GM12878 (cell line): ENCODE results near the gene TMSB10. TPM values are rescaled to one million over a fixed set of nuclear protein-coding genes. Genes with fewer than 3 reads are reported as not detected.

Source experiments
- ATAC-seq: fragments of 200-7000 bp; cut with Tn5 transposase; 3 replicates; pipeline ENCODE4 v1.9.1; 2020; ENCODE audit warnings: mild to moderate bottlenecking, moderate library complexity
- BruUV-seq: library from RNA; stranded (reverse); fragments of 400-500 nt; replicated peaks from 2 replicates; lab custom pipeline; 2021; lab: Mats Ljungman, UMichigan
- CTCF ChIA-PET: fragments of 300-600 bp; sonication (Branson Sonifier 250); formaldehyde crosslinking; extraction: SDS; loops from one replicate; lab custom pipeline; 2021; ENCODE audit warnings: inconsistent platforms; lab: Yijun Ruan, JAX
- POLR2A ChIA-PET: fragments of 350-600 bp; formaldehyde crosslinking; extraction: SDS; loops from one replicate; lab custom pipeline; 2021; ENCODE audit warnings: inconsistent platforms; lab: Charles Lee
- RAD21 ChIA-PET: fragments of 300-600 bp; sonication (Branson Sonifier 250); formaldehyde crosslinking; loops from one replicate; lab custom pipeline; 2023; ENCODE audit warnings: antibody characterized with exemption; ENCODE audit not compliant: unreplicated experiment; lab: Charles Lee
- SMC1A ChIA-PET: fragments of 300-600 bp; sonication (Branson Sonifier 250); formaldehyde crosslinking; loops from one replicate; lab custom pipeline; 2023; ENCODE audit not compliant: unreplicated experiment, uncharacterized antibody; lab: Charles Lee
- DNase-seq: peaks from one replicate; pipeline ENCODE4 v3.0.0-alpha.2; 2011; ENCODE audit warnings: low read depth, low spot score
- FAIRE-seq: peaks from 3 replicates; lab custom pipeline; 2011; peaks lifted over from hg19 to GRCh38; lab: Jason Lieb, UNC
- H2AFZ ChIP-seq: 2 replicates; pipeline ENCODE4 v1.6.0; 2011; ENCODE audit warnings: low read depth, low read length, control low read depth; ENCODE audit not compliant: control insufficient read depth
- H3K27ac ChIP-seq: 2 replicates; pipeline ENCODE4 v1.5.1; 2011; ENCODE audit warnings: control low read depth; ENCODE audit not compliant: control insufficient read depth, insufficient read depth
- H3K27me3 ChIP-seq, 2 experiments: replicated peaks in 1 of 2; 2 replicates each; pipeline versions ENCODE4 v1.6.0 to v1.6.1; 2011; ENCODE audit warnings: low read length in 1 of 2; ENCODE audit not compliant: control insufficient read depth in 2 of 2, insufficient read depth in 2 of 2
- H3K36me3 ChIP-seq, 2 experiments: 2 replicates each; pipeline ENCODE4 v1.5.1; 2011; ENCODE audit warnings: low read length in 1 of 2; ENCODE audit not compliant: control insufficient read depth in 2 of 2, insufficient read depth in 2 of 2
- H3K4me1 ChIP-seq: 2 replicates; pipeline ENCODE4 v1.6.1; 2011; ENCODE audit warnings: mild to moderate bottlenecking, low read length, moderate library complexity, mixed read lengths; ENCODE audit not compliant: control insufficient read depth, insufficient read depth
- H3K4me2 ChIP-seq: 2 replicates; pipeline ENCODE4 v1.6.0; 2011; ENCODE audit warnings: control low read depth; ENCODE audit not compliant: control insufficient read depth, insufficient read depth
- H3K4me3 ChIP-seq: fragments of 200-600 bp; sonication (generic); 2 replicates; pipeline ENCODE4 v1.5.1; 2016
- H3K79me2 ChIP-seq: 2 replicates; pipeline ENCODE4 v1.6.0; 2011; ENCODE audit warnings: low read length; ENCODE audit not compliant: control insufficient read depth, insufficient read depth
- H3K9ac ChIP-seq: 2 replicates; pipeline ENCODE4 v1.8.0; 2011; ENCODE audit warnings: low read length, control low read depth, mixed read lengths; ENCODE audit not compliant: control insufficient read depth, insufficient read depth
- H3K9me3 ChIP-seq: replicated peaks from 3 replicates; pipeline ENCODE4 v1.5.1; 2011; ENCODE audit warnings: mild to moderate bottlenecking, low read length; ENCODE audit not compliant: control insufficient read depth, insufficient read depth
- H4K20me1 ChIP-seq: 2 replicates; pipeline ENCODE4 v1.6.0; 2011; ENCODE audit not compliant: control insufficient read depth, insufficient read depth
- ATF7 ChIP-seq: fragments of 450-650 bp; IDR thresholded peaks from 2 replicates; pipeline ENCODE4 v1.6.1; 2016; ENCODE audit warnings: low read depth, mild to moderate bottlenecking
- BHLHE40 ChIP-seq, 2 experiments: fragments of 450-650 bp in 1 of 2; IDR thresholded peaks; 2 replicates each; pipeline ENCODE4 v1.6.1; 2011 to 2017; ENCODE audit warnings: low read depth in 2 of 2, borderline replicate concordance in 1 of 2, improper control_type of control experiment in 1 of 2, low read length in 1 of 2, mild to moderate bottlenecking in 1 of 2
- CEBPB ChIP-seq, 2 experiments: fragments of 150-350 bp in 1 of 2; IDR thresholded peaks; 2 replicates each; pipeline ENCODE4 v1.6.1; 2012 to 2014; ENCODE audit warnings: low read depth in 2 of 2, low read length in 2 of 2, borderline replicate concordance in 1 of 2, inconsistent platforms in 1 of 2
- CHD4 ChIP-seq: fragments of 200-600 bp; sonication (generic); IDR thresholded peaks from 2 replicates; pipeline ENCODE4 v1.6.1; 2016; ENCODE audit warnings: mild to moderate bottlenecking
- EP300 ChIP-seq, 2 experiments: fragments of 150-350 bp in 1 of 2; IDR thresholded peaks; 2 replicates each; pipeline ENCODE4 v1.6.1; 2011 to 2012; ENCODE audit warnings: low read depth in 2 of 2, low read length in 2 of 2, borderline replicate concordance in 1 of 2, improper control_type of control experiment in 1 of 2, inconsistent platforms in 1 of 2; ENCODE audit not compliant: control insufficient read depth in 1 of 2
- ETV6 ChIP-seq, 2 experiments: fragments of 450-650 bp in 1 of 2; IDR thresholded peaks in 1 of 2; conservative IDR thresholded peaks in 1 of 2; 2 replicates each; pipeline ENCODE4 v1.6.1; 2014; ENCODE audit warnings: antibody characterized with exemption in 1 of 2, borderline replicate concordance in 1 of 2, low read depth in 1 of 2, mild to moderate bottlenecking in 1 of 2, moderate library complexity in 1 of 2
- GATAD2B ChIP-seq: fragments of 450-650 bp; conservative IDR thresholded peaks from 2 replicates; pipeline ENCODE4 v1.6.1; 2017; ENCODE audit warnings: low read depth, mild to moderate bottlenecking, moderate library complexity
- NR2F1 ChIP-seq: fragments of 450-650 bp; conservative IDR thresholded peaks from 2 replicates; pipeline ENCODE4 v1.6.1; 2017; ENCODE audit warnings: mild to moderate bottlenecking
- POLR2A ChIP-seq: IDR thresholded peaks from 2 replicates; pipeline ENCODE4 v1.6.1; 2011; ENCODE audit warnings: low read depth, mild to moderate bottlenecking, low read length
- POLR2AphosphoS5 ChIP-seq: IDR thresholded peaks from 2 replicates; pipeline ENCODE4 v1.6.1; 2011; ENCODE audit warnings: mild to moderate bottlenecking, low read length, inconsistent platforms
- RAD21 ChIP-seq: IDR thresholded peaks from 2 replicates; pipeline ENCODE4 v1.6.1; 2011; ENCODE audit warnings: mild to moderate bottlenecking, low read depth, low read length, moderate library complexity; ENCODE audit not compliant: insufficient read depth
- SREBF1 ChIP-seq: IDR thresholded peaks from 2 replicates; pipeline ENCODE4 v1.6.1; 2012; ENCODE audit warnings: mild to moderate bottlenecking, low read length
- TBL1XR1 ChIP-seq: IDR thresholded peaks from 2 replicates; pipeline ENCODE4 v1.6.1; 2012; ENCODE audit warnings: low read depth, low read length, improper control_type of control experiment
- WRNIP1 ChIP-seq: IDR thresholded peaks from 2 replicates; pipeline ENCODE4 v1.6.1; 2011; ENCODE audit warnings: low read depth, low read length, improper control_type of control experiment, borderline replicate concordance
- WGBS: methylation state at CpG from one replicate; pipeline ENCODE4 v1.1.6; 2016; ENCODE audit warnings: low lambda C conversion rate; ENCODE audit not compliant: insufficient replicate concordance, insufficient coverage; ENCODE audit errors: missing lambda C conversion rate; 5-methylcytosine and 5-hydroxymethylcytosine counted together
- in situ Hi-C: fragments of 300-500 bp; cut with MboI; formaldehyde crosslinking; loops from 9 replicates; pipeline ENCODE4 v1.14.3; 2018; ENCODE audit warnings: mixed read lengths
- intact Hi-C: fragments of 100-400 bp; cut with micrococcal nuclease; formaldehyde crosslinking; loops from one replicate; pipeline ENCODE4 v1.14.2; 2022; ENCODE audit not compliant: unreplicated experiment
- polyA plus RNA-seq, 11 experiments: library from polyadenylated mRNA; depleted of rRNA in 4 of 11; unstranded in 6 of 11; stranded (reverse) in 5 of 11; fragments of >200 nt; fragmentation: Nextera tagmentation in 4 of 11; fragmentation: Illumina TruSeq in 1 of 11; extraction: Ambion mirVana in 4 of 11; extraction: Trizol in 1 of 11; gene quantifications; 1 replicate in 1 of 11; 2 replicates in 10 of 11; pipeline versions ENCODE4 v1.2.1 to v1.2.3, GENCODE V29; 2011 to 2016; ENCODE audit warnings: inconsistent platforms in 2 of 11, missing spikeins in 2 of 11, low read depth in 1 of 11
- total RNA-seq, 4 experiments: library from RNA; depleted of rRNA in 3 of 4; stranded (reverse); fragments of >200 nt in 3 of 4; fragmentation: Illumina TruSeq in 1 of 4; extraction: Trizol in 1 of 4; gene quantifications; 2 replicates each; pipeline versions ENCODE4 v1.2.1 to v1.2.3, GENCODE V29; 2013 to 2021
- TF ChIP-seq, protein P1 (sequence below): fragments of 450-650 bp; IDR thresholded peaks from 2 replicates; pipeline ENCODE4 v1.6.1; 2016; ENCODE audit warnings: mild to moderate bottlenecking
- TF ChIP-seq, protein P2 (sequence below): fragments of 150-350 bp; IDR thresholded peaks from 2 replicates; pipeline ENCODE4 v1.6.1; 2016; ENCODE audit warnings: low read depth, low read length

The TMSB10 gene
- total and polyA plus RNA-seq, 10 of the 15 experiments (the other 5 are each of a cell fraction or from before 2014, with no cell fraction given) = 1,406 to 4,860 (median 3,381) TPM

DNA sequence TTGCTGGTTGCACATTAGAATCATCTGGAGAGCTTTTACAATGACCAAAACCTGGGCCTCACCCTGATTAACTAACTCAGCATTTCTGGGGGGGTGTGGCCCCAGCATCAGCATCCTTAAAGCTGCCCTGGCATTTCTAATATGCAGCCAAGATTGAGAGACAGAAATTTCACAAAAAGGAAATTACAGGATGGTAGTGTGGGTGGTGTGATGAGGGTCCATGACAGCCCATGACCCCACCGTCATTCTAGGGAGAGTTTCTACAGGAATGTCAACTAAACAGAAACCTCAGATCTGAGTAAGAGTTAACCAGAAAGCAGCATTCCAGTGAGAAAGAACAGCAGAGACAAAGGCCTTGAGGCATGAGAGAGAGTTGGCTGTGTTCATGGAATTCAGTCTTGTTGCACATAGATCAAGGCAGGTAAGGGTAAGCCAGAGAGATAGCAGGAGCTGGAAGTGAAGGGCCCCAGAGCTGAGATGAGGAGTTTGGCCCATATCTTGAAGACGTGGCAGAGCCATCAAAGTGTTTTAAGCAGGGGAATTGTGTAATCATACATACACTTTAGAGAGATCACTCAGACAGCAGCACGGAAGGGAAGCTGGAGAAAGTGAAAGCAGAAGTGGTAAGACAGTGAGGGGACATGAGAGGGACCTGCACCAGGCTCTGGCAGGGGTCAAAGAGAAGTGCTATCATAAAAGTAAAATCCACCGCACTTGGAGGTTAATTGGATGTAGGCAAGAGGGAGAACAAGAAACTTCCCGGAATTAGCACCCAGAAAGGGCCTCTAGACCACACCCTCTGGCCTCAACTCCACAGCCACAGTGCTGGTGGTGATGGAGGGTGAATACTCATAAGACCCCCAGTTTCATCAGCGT is 16.8 kb upstream of the TMSB10 start:
- Histone ChIP-seq H3K4me3 (peak overlapping the region; percentile 54), H3K36me3 (no peaks in the 10 kb centered on the region), H3K4me1 (peaks cover 13% of the 10 kb centered on the region), H3K27me3 (no peaks in the 10 kb centered on the region), H4K20me1 (no peaks in the 10 kb centered on the region), H3K9me3 (no peaks in the 10 kb centered on the region), H3K9ac (peak overlapping the region; percentile 75), H2AFZ (peak overlapping the region; percentile 95), H3K27ac (peak overlapping the region; percentile 85), H3K4me2 (peak overlapping the region; percentile 98), H3K79me2 (no peaks in the 10 kb centered on the region)
- SMC1A ChIA-PET = interaction anchor here (0.6 to 5.8 kb wide), 15 partner anchors 9 to 430 kb away, joined by 3 to 31 read pairs (median 3); partner anchors contain the start of genes SUCLG1 and TMSB10
- BruUV-seq = no TSS peak
- intact Hi-C loops (no loop called here), in situ Hi-C loops (loop anchor here (10.0 kb wide), 1 partner anchor 396 kb away; no protein-coding TSS in a partner anchor)
- CTCF ChIA-PET = interaction anchor here (0.6 to 4.1 kb wide), 12 partner anchors 9 to 391 kb away, joined by 3 to 40 read pairs (median 5); partner anchors contain the start of gene TMSB10
- POLR2A ChIA-PET = interaction anchor here (0.5 to 3.7 kb wide), 10 partner anchors 9 to 371 kb away, joined by 3 to 22 read pairs (median 7); no protein-coding TSS in a partner anchor
- DNase-seq (peak; percentile 70), FAIRE-seq (peak; percentile 99), ATAC-seq (peak; percentile 99)
- 3% methylated on average over 5 of the region's 6 CpGs for WGBS
- RAD21 ChIA-PET = interaction anchor here (0.7 to 6.7 kb wide), 12 partner anchors 9 to 236 kb away, joined by 3 to 44 read pairs (median 6); partner anchors contain the start of gene TMSB10
- TF ChIP-seq POLR2A (0 out of 2 replicates have a peak, but pooled peaks have one; percentile 37), RAD21 (no peak), WRNIP1 (no peak), POLR2AphosphoS5 (no peak), SREBF1 (no peak), BHLHE40 (IDR thresholded peaks at IDR 0.05; ENCODE audit: borderline replicate concordance in 1 of 2, low read depth in 2 of 2, low read length in 1 of 2) (peak in 1 of 2 experiments; percentile 26; a peak in 1 of 4 replicates), ATF7 (peak; percentile 62), NR2F1 (peak; percentile 87), CHD4 (no peak), ETV6 (conservative IDR thresholded peaks at IDR 0.05 in 1 of 2, IDR thresholded peaks at IDR 0.05 in 1 of 2; ENCODE audit: borderline replicate concordance in 1 of 2, low read depth in 1 of 2) (peak in 1 of 2 experiments; percentile 81; a peak in 2 of 4 replicates), EP300 (IDR thresholded peaks at IDR 0.05; ENCODE audit: borderline replicate concordance in 1 of 2, control insufficient read depth in 1 of 2, low read depth in 2 of 2, low read length in 2 of 2) (peak in 1 of 2 experiments; percentile 61; a peak in 1 of 4 replicates), GATAD2B (peak; percentile 47; the same call in 1 of the 2 replicates), CEBPB (IDR thresholded peaks at IDR 0.05; ENCODE audit: borderline replicate concordance in 1 of 2, low read depth in 2 of 2, low read length in 2 of 2) (0 out of 4 replicates have a peak, but pooled peaks of 1 of the 2 experiments have one; percentile 27), TBL1XR1 (0 out of 2 replicates have a peak, but pooled peaks have one; percentile 17)
- TF ChIP-seq, protein P1, sequence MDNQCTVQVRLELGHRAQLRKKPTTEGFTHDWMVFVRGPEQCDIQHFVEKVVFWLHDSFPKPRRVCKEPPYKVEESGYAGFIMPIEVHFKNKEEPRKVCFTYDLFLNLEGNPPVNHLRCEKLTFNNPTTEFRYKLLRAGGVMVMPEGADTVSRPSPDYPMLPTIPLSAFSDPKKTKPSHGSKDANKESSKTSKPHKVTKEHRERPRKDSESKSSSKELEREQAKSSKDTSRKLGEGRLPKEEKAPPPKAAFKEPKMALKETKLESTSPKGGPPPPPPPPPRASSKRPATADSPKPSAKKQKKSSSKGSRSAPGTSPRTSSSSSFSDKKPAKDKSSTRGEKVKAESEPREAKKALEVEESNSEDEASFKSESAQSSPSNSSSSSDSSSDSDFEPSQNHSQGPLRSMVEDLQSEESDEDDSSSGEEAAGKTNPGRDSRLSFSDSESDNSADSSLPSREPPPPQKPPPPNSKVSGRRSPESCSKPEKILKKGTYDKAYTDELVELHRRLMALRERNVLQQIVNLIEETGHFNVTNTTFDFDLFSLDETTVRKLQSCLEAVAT = 0 out of 2 replicates have a peak, but pooled peaks have one; percentile 38
- TF ChIP-seq, protein P2, sequence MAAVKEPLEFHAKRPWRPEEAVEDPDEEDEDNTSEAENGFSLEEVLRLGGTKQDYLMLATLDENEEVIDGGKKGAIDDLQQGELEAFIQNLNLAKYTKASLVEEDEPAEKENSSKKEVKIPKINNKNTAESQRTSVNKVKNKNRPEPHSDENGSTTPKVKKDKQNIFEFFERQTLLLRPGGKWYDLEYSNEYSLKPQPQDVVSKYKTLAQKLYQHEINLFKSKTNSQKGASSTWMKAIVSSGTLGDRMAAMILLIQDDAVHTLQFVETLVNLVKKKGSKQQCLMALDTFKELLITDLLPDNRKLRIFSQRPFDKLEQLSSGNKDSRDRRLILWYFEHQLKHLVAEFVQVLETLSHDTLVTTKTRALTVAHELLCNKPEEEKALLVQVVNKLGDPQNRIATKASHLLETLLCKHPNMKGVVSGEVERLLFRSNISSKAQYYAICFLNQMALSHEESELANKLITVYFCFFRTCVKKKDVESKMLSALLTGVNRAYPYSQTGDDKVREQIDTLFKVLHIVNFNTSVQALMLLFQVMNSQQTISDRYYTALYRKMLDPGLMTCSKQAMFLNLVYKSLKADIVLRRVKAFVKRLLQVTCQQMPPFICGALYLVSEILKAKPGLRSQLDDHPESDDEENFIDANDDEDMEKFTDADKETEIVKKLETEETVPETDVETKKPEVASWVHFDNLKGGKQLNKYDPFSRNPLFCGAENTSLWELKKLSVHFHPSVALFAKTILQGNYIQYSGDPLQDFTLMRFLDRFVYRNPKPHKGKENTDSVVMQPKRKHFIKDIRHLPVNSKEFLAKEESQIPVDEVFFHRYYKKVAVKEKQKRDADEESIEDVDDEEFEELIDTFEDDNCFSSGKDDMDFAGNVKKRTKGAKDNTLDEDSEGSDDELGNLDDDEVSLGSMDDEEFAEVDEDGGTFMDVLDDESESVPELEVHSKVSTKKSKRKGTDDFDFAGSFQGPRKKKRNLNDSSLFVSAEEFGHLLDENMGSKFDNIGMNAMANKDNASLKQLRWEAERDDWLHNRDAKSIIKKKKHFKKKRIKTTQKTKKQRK = no peak
